ENCODE data around the gene CCR3. TPM values are rescaled to one million over a fixed set of nuclear protein-coding genes. Genes with fewer than 3 reads are reported as not detected.

CCR3 gene
- total RNA-seq, 2 donors from 2014 or later = not detected

- DNase-seq (no peak), ATAC-seq (no peak)
- H3K27ac ChIP-seq = no peak overlapping the region
These were observed 50.9 kb downstream of the CCR3 start for GRCh38 chr3:46293035-46293724.

GRCh38 chr3:46293991-46294833 lies 52.0 kb downstream of the CCR3 start:
- no peak overlapping the region for H3K27ac ChIP-seq
- no peak overlapping the region for H3K4me3 ChIP-seq
- no peaks in the 10 kb centered on the region for H3K9me3 ChIP-seq
- ATAC-seq = no peak
- H3K27me3 ChIP-seq = no peaks in the 10 kb centered on the region
- TF ChIP-seq POLR2A (IDR thresholded peaks at IDR 0.05) = no peak
- no peak for TF ChIP-seq CTCF (IDR thresholded peaks at IDR 0.05)
- H3K4me1 ChIP-seq = no peaks in the 10 kb centered on the region
- DNase-seq = no peak
- 46 to 72% methylated on average over 4 of the region's 4 CpGs for WGBS, 2 donors
- intact Hi-C loops (cut with DNase I) = no loop called here
- no peaks in the 10 kb centered on the region for H3K36me3 ChIP-seq (replicated peaks in 1 of 2; ENCODE audit: insufficient read depth in 1 of 2, low read depth in 2 of 2)

More at GRCh38 chr3:46293035-46293724, 50.9 kb downstream of the CCR3 start:
- no peaks in the 10 kb centered on the region for H3K4me1 ChIP-seq
- H3K9me3 ChIP-seq = no peaks in the 10 kb centered on the region
- no peaks in the 10 kb centered on the region for H3K27me3 ChIP-seq
- TF ChIP-seq POLR2A (IDR thresholded peaks at IDR 0.05) = no peak
- no peak for TF ChIP-seq CTCF (IDR thresholded peaks at IDR 0.05)
- H3K4me3 ChIP-seq = no peak overlapping the region
- intact Hi-C loops (cut with DNase I) = no loop called here
- WGBS, 2 donors = 72 to 94% methylated on average over 2 of the region's 2 CpGs
- no peaks in the 10 kb centered on the region for H3K36me3 ChIP-seq (replicated peaks in 1 of 2; ENCODE audit: insufficient read depth in 1 of 2, low read depth in 2 of 2)

DNA sequence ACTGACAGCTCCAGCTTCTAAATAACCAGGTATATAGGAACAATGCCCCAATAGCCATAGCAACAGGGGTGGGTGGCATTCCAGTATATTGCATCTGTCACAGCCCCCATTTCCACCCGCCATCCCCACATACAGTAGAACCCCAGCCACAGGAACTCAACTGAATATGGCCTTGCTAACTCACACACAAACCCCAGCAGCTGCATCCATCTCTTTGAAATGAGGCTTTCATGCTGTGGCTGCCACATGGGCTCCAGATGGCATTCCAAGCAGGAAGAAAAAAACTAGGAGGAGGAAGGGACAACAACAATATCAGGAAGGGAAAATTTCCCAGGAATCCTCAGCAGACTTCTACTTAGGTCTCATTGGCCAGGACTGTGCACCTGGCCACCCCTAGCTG lies 54.6 kb downstream of the CCR3 start:
- Histone ChIP-seq H3K4me3 (no peak overlapping the region), H3K4me1 (no peaks in the 10 kb centered on the region), H3K27me3 (no peaks in the 10 kb centered on the region), H3K27ac (no peak overlapping the region), H3K9me3 (no peaks in the 10 kb centered on the region), H3K36me3 (replicated peaks in 1 of 2; ENCODE audit: insufficient read depth in 1 of 2, low read depth in 2 of 2) (no peaks in the 10 kb centered on the region)
- DNase-seq = no peak
- no peak for ATAC-seq
- no peak for TF ChIP-seq POLR2A (IDR thresholded peaks at IDR 0.05)
- no peak for TF ChIP-seq CTCF (IDR thresholded peaks at IDR 0.05)
- 77 to 92% methylated on average over 1 of the region's 1 CpG for WGBS, 2 donors
- intact Hi-C loops (cut with DNase I) = no loop called here

GRCh38 chr3:46297658-46298423 lies 55.6 kb downstream of the CCR3 start:
- DNase-seq (peak in 1 of 4 donors; percentile 39), ATAC-seq (no peak)
- WGBS, 2 donors = 57 to 72% methylated on average over 9 of the region's 9 CpGs
- peak overlapping the region in 1 of 4 donors; percentile 13 for H3K27ac ChIP-seq
- no peaks in the 10 kb centered on the region for H3K4me1 ChIP-seq
- intact Hi-C loops (cut with DNase I) = no loop called here
- H3K4me3 ChIP-seq = no peak overlapping the region
- TF ChIP-seq POLR2A (IDR thresholded peaks at IDR 0.05) (no peak), CTCF (IDR thresholded peaks at IDR 0.05) (no peak)
- H3K9me3 ChIP-seq = no peaks in the 10 kb centered on the region
- H3K36me3 ChIP-seq (replicated peaks in 1 of 2; ENCODE audit: insufficient read depth in 1 of 2, low read depth in 2 of 2) = no peaks in the 10 kb centered on the region
- no peaks in the 10 kb centered on the region for H3K27me3 ChIP-seq

Measured in body of pancreas (tissue), 4 donors.